Measurements from ENCODE around the gene TIPRL. TPM values are rescaled to one million over a fixed set of nuclear protein-coding genes. Genes with fewer than 3 reads are reported as not detected.

Gene TIPRL
- polyA plus RNA-seq, 1 experiment, result 52.9 TPM

GRCh38 chr1:168235937-168236336 is 57.2 kb downstream of the TIPRL start:
- DNase-seq (ENCODE audit: low read depth, low spot score), result no peak
- POLR2A ChIA-PET, result no interaction called here

GRCh38 chr1:168236836-168237611 is 58.3 kb downstream of the TIPRL start:
- ChIA-PET POLR2A (no interaction called here), CTCF (interaction anchor here (1.2 to 4.1 kb wide), 3 partner anchors 21 to 106 kb away, joined by 3 to 37 read pairs (median 4); no protein-coding TSS in a partner anchor)
- Histone ChIP-seq H3K27ac (ENCODE audit: low read depth, low read length) (no peak overlapping the region), H3K4me3 (ENCODE audit: low read depth, low read length) (no peak overlapping the region), H3K9me3 (ENCODE audit: control insufficient read depth, insufficient read depth, low read length) (no peaks in the 10 kb centered on the region), H3K27me3 (ENCODE audit: control insufficient read depth, insufficient read depth, low read length) (no peaks in the 10 kb centered on the region)
- no peak for DNase-seq (ENCODE audit: low read depth, low spot score)
- no peak for TF ChIP-seq CTCF (IDR thresholded peaks at IDR 0.05; ENCODE audit: low read depth, low read length)

More at GRCh38 chr1:168235937-168236336, 57.2 kb downstream of the TIPRL start:
- Histone ChIP-seq H3K4me3 (ENCODE audit: low read depth, low read length) (no peak overlapping the region), H3K9me3 (ENCODE audit: control insufficient read depth, insufficient read depth, low read length) (no peaks in the 10 kb centered on the region), H3K27ac (ENCODE audit: low read depth, low read length) (no peak overlapping the region), H3K27me3 (ENCODE audit: control insufficient read depth, insufficient read depth, low read length) (no peaks in the 10 kb centered on the region)
- TF ChIP-seq CTCF (IDR thresholded peaks at IDR 0.05; ENCODE audit: low read depth, low read length), result no peak
- CTCF ChIA-PET, result interaction anchor here (0.5 to 4.1 kb wide), 19 partner anchors 8 to 134 kb away, joined by 3 to 37 read pairs (median 4); partner anchors contain the start of gene SFT2D2

- ChIA-PET CTCF (interaction anchor here (0.6 to 1.6 kb wide), 3 partner anchors 9 to 98 kb away, joined by 3 to 4 read pairs (median 3); no protein-coding TSS in a partner anchor), POLR2A (no interaction called here)
- Histone ChIP-seq H3K27me3 (ENCODE audit: control insufficient read depth, insufficient read depth, low read length) (no peaks in the 10 kb centered on the region), H3K9me3 (ENCODE audit: control insufficient read depth, insufficient read depth, low read length) (no peaks in the 10 kb centered on the region), H3K27ac (ENCODE audit: low read depth, low read length) (no peak overlapping the region), H3K4me3 (ENCODE audit: low read depth, low read length) (no peak overlapping the region)
- no peak for TF ChIP-seq CTCF (IDR thresholded peaks at IDR 0.05; ENCODE audit: low read depth, low read length)
- no peak for DNase-seq (ENCODE audit: low read depth, low spot score)
These were observed 64.4 kb downstream of the TIPRL start for GRCh38 chr1:168243198-168243597.

GRCh38 chr1:168243636-168244212 is 65.0 kb downstream of the TIPRL start:
- no peak for DNase-seq (ENCODE audit: low read depth, low spot score)
- CTCF ChIA-PET, result interaction anchor here (0.6 to 1.6 kb wide), 4 partner anchors 8 to 98 kb away, joined by 3 to 5 read pairs (median 4); no protein-coding TSS in a partner anchor
- H3K27me3 ChIP-seq (ENCODE audit: control insufficient read depth, insufficient read depth, low read length), result no peaks in the 10 kb centered on the region
- H3K4me3 ChIP-seq (ENCODE audit: low read depth, low read length), result no peak overlapping the region
- POLR2A ChIA-PET, result no interaction called here
- TF ChIP-seq CTCF (IDR thresholded peaks at IDR 0.05; ENCODE audit: low read depth, low read length), result no peak
- H3K9me3 ChIP-seq (ENCODE audit: control insufficient read depth, insufficient read depth, low read length), result no peaks in the 10 kb centered on the region
- H3K27ac ChIP-seq (ENCODE audit: low read depth, low read length), result no peak overlapping the region

- Histone ChIP-seq H3K4me3 (ENCODE audit: low read depth, low read length) (no peak overlapping the region), H3K27ac (ENCODE audit: low read depth, low read length) (no peak overlapping the region), H3K9me3 (ENCODE audit: control insufficient read depth, insufficient read depth, low read length) (no peaks in the 10 kb centered on the region), H3K27me3 (ENCODE audit: control insufficient read depth, insufficient read depth, low read length) (no peaks in the 10 kb centered on the region)
- no peak for TF ChIP-seq CTCF (IDR thresholded peaks at IDR 0.05; ENCODE audit: low read depth, low read length)
- DNase-seq (ENCODE audit: low read depth, low spot score), result no peak
- CTCF ChIA-PET, result interaction anchor here (0.8 kb wide), 1 partner anchor 100 kb away, joined by 3 read pairs; no protein-coding TSS in a partner anchor
- POLR2A ChIA-PET, result no interaction called here
These were observed 66.3 kb downstream of the TIPRL start for GRCh38 chr1:168245042-168245441.

Measured in AG04450 (cell line).